ENCODE results near the gene STK32C. TPM values are rescaled to one million over a fixed set of nuclear protein-coding genes. Genes with fewer than 3 reads are reported as not detected.
A peak's percentile ranks its signal among the peaks of the same experiment; 100 is the strongest.

Gene STK32C
- total and polyA plus RNA-seq, 4 donors, result 5.1 to 22.0 (median 16.3) TPM

GRCh38 chr10:132187430-132188138, 120.2 kb downstream of the STK32C start:
- DNase-seq, result peak; percentile 24 to 37 (median 32)
- peaks cover 0 to 3% (median 0%) of the 10 kb centered on the region in 4 donors for H3K36me3 ChIP-seq (ENCODE audit: control insufficient read depth in 4 of 4, insufficient read depth in 4 of 4, low read length in 4 of 4)
- no peak overlapping the region for H3K27ac ChIP-seq (ENCODE audit: low read depth in 1 of 2, low read length in 1 of 2)
- peaks cover 0 to 5% (median 0%) of the 10 kb centered on the region in 4 donors for H3K9me3 ChIP-seq (ENCODE audit: control insufficient read depth in 4 of 4, insufficient read depth in 3 of 4, low read length in 3 of 4)
- WGBS, 2 donors, result 2 to 3% methylated on average over 47 to 58 of the region's 58 CpGs
- H3K4me3 ChIP-seq, result no peak overlapping the region
- no peak for ATAC-seq (ENCODE audit: insufficient read depth, low FRiP score)
- peaks cover 0 to 14% (median 9%) of the 10 kb centered on the region in 5 donors for H3K4me1 ChIP-seq (ENCODE audit: control insufficient read depth in 5 of 5, insufficient read depth in 5 of 5, low read length in 5 of 5)
- no peak for TF ChIP-seq CTCF (IDR thresholded peaks at IDR 0.05; ENCODE audit: control extremely low read depth, extremely low read depth)
- H3K27me3 ChIP-seq (ENCODE audit: control insufficient read depth in 3 of 3, insufficient read depth in 3 of 3, low read length in 2 of 3), result peaks cover 7 to 49% (median 22%) of the 10 kb centered on the region in 3 donors
- H3K9ac ChIP-seq (ENCODE audit: insufficient read depth in 1 of 2, low read length in 2 of 2), result no peak overlapping the region

- H3K9me3 ChIP-seq (ENCODE audit: control insufficient read depth in 4 of 4, insufficient read depth in 3 of 4, low read length in 3 of 4), result peaks cover 0 to 7% (median 0%) of the 10 kb centered on the region in 4 donors
- peaks cover 0 to 3% (median 0%) of the 10 kb centered on the region in 4 donors for H3K36me3 ChIP-seq (ENCODE audit: control insufficient read depth in 4 of 4, insufficient read depth in 4 of 4, low read length in 4 of 4)
- 0 to 3% methylated on average over 43 to 108 of the region's 109 CpGs for whole genome bisulfite sequencing, 2 donors
- no peak for ATAC-seq (ENCODE audit: insufficient read depth, low FRiP score)
- H3K4me1 ChIP-seq (ENCODE audit: control insufficient read depth in 5 of 5, insufficient read depth in 5 of 5, low read length in 5 of 5), result peaks cover 0 to 14% (median 5%) of the 10 kb centered on the region in 5 donors
- H3K27me3 ChIP-seq (ENCODE audit: control insufficient read depth in 3 of 3, insufficient read depth in 3 of 3, low read length in 2 of 3), result peaks cover 10 to 55% (median 26%) of the 10 kb centered on the region in 3 donors
- H3K4me3 ChIP-seq, result no peak within 1 kb of the TSS
- H3K27ac ChIP-seq (ENCODE audit: low read depth in 1 of 2, low read length in 1 of 2), result no peak within 1 kb of the TSS
- no peak within 1 kb of the TSS for H3K9ac ChIP-seq (ENCODE audit: insufficient read depth in 1 of 2, low read length in 2 of 2)
- DNase-seq, result peak; percentile 15 to 62 (median 47)
- TF ChIP-seq CTCF (IDR thresholded peaks at IDR 0.05; ENCODE audit: control extremely low read depth, extremely low read depth), result no peak
Observed at GRCh38 chr10:132186488-132187429, 121.0 kb downstream of the STK32C start, which contains the start of gene DPYSL4. DPYSL4 (plus strand) TSS chr10:132186948; CDS start chr10:132187064, 116 bp downstream.

- Histone ChIP-seq H3K27me3 (ENCODE audit: control insufficient read depth in 3 of 3, insufficient read depth in 3 of 3, low read length in 2 of 3) (peaks cover 11 to 55% (median 28%) of the 10 kb centered on the region in 3 donors), H3K9ac (ENCODE audit: insufficient read depth in 1 of 2, low read length in 2 of 2) (no peak overlapping the region), H3K4me3 (no peak overlapping the region), H3K4me1 (ENCODE audit: control insufficient read depth in 5 of 5, insufficient read depth in 5 of 5, low read length in 5 of 5) (peaks cover 0 to 14% (median 5%) of the 10 kb centered on the region in 5 donors), H3K9me3 (ENCODE audit: control insufficient read depth in 4 of 4, insufficient read depth in 3 of 4, low read length in 3 of 4) (peaks cover 0 to 7% (median 0%) of the 10 kb centered on the region in 4 donors), H3K27ac (ENCODE audit: low read depth in 1 of 2, low read length in 1 of 2) (no peak overlapping the region), H3K36me3 (ENCODE audit: control insufficient read depth in 4 of 4, insufficient read depth in 4 of 4, low read length in 4 of 4) (peaks cover 0 to 3% (median 0%) of the 10 kb centered on the region in 4 donors)
- 4% methylated on average over 70 to 99 of the region's 99 CpGs for WGBS, 2 donors
- ATAC-seq (ENCODE audit: insufficient read depth, low FRiP score) (peak; percentile 30), DNase-seq (peak; percentile 40 to 61 (median 53))
- TF ChIP-seq CTCF (IDR thresholded peaks at IDR 0.05; ENCODE audit: control extremely low read depth, extremely low read depth), result no peak
Observed at GRCh38 chr10:132185601-132186487, 121.9 kb downstream of the STK32C start.
